ENCODE measurements around the gene STXBP1.
"Not testable (repeated sequence)": the region's sequence is repeated elsewhere in the genome, so short reads cannot be mapped to it uniquely, and the experiment has no call there.

STXBP1 gene

DNA sequence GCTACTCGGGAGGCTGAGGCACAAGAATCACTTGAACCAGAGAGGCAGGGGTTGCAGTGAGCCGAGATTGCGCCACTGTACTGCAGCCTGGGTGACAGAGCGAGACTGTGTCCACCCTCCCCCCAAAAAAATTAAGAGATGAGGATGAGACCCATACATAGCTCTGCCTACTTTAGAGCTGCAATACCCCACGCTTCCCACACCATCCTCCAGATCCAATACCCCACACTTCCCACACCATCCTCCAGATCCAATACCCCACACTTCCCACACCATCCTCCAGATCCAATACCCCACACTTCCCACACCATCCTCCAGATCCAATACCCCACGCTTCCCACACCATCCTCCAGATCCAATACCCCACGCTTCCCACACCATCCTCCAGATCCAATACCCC lies 34.9 kb upstream of the STXBP1 start:
- not testable (repeated sequence) for DNase-seq (ENCODE audit: low read depth in 2 of 3, low spot score in 2 of 3)

DNA sequence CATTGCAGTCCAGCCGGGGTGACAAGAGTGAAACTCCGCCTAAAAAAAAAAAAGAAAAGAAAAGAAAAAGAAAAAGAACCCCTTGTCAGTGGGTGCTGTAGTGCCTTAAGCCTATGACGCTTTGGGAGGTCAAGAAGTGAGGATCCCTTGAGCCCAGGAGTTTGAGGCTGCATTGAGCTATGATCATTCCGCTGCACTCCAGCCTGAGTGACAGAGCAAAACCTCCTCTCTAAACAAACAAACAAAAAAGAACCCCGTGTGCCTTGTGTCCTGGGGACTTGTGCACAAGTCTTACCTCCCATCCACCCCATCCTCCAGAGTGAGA lies 33.5 kb upstream of the STXBP1 start:
- no peak for DNase-seq (ENCODE audit: low read depth in 2 of 3, low spot score in 2 of 3)

DNA sequence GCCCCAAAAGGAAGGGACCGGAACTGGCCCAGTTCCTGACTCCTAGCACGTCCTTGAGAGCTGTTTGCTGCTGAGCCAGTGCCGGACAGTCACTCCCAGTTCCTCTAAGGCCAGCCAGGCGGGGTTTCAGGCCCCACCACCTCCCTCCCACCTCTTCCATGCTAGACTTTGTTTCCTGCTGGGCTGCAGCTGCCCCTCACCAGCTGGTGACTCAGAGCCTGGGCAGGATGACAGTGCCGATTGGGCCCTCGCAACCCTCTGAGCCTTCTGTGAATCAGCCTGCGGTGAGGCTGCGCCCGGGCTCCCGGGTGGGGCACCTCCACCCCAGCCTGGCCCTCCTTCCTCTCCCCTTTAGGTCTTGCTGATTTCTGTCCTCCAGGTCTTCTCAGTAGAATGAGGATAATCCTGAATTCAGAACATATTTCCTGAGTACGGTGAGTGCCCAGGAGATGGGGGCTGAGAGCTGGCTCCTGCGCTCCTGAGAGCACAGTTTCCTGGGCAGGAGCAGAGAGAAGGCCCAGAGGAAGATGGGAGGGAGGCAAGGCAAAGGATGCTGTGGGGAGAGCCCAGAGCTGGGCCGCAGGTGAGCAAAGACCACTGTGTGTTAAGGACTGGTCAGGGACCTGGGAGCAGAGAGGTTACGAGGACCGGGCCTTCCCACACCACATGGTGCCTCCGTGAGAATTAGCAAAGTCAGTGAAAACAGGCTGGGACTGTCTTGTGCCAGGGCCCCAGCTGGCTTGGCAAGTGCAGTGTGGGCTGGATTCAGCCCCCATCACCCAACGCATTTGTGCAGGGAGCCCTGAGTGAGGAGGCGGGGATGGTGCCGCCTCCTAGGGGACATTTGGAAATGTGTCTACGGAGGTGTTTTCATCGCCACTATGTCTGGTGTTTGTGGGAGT lies 32.9 kb upstream of the STXBP1 start:
- peak in 2 of 3 experiments; percentile 57 to 69 for DNase-seq (ENCODE audit: low read depth in 2 of 3, low spot score in 2 of 3)

DNA sequence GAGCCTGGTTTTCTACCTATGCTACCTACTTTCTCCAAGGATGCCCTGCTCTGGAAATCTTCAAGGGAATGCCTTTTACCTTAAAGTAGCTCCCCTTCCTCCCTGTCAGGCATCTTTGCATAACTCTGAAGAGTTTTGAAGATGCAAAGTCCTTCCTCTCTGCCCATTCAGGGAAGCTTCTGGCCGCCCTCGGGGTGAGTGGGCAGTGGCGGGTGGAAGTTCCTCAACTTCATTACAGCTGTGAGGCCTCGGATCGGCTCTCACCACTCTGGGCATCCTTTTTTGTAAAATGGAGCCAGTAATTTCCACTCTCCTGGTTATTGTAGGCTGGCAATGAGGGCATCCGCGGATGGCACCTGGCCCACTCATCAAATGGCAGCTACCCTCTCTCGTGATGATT lies 31.7 kb upstream of the STXBP1 start:
- no peak for DNase-seq (ENCODE audit: low read depth in 2 of 3, low spot score in 2 of 3)

DNA sequence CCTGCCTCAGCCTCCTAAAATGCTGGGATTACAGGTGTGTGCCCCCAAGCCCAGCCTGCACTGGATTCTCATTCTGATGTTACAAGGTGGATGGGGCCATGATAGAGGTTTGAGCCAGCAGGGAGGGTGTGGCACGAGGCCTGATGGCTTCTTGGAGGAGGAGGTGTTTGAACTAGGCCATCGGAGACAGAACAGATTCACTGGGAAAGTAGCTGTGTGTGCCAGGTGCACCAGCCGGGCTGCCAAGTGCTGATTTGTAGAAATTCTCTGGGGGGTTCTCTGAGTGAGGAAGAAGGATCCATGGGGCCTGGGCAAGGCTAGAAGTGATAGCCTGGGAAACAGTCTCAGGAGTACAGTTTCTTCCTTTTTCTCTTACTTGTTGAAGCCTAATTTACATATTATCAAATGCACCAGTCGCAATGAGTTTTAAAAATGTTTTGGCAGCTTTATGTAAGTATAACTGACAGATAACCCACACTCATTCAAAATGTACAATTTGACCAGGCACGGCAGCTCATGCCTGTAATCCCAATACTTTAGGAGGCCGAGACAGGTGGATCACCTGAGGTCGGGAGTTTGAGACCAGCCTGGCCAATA lies 31.1 kb upstream of the STXBP1 start:
- no peak for DNase-seq (ENCODE audit: low read depth in 2 of 3, low spot score in 2 of 3)

DNA sequence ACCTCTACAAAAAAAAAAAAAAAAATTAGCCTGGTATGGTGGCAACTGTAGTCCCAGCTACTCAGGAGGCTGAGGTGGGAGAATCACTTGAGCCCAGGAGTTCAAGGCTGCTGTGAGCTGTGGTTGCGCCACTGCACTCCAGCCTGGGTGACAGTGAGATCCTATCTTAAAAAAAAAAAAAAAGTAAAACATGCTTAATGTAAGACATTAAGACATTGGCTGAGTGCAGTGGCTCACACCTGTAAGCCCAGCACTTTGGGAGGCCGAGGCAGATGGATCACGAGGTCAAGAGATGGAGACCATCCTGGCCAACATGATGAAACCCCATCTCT lies 27.6 kb upstream of the STXBP1 start:
- not testable (repeated sequence) for DNase-seq (ENCODE audit: low read depth in 2 of 3, low spot score in 2 of 3)

DNA sequence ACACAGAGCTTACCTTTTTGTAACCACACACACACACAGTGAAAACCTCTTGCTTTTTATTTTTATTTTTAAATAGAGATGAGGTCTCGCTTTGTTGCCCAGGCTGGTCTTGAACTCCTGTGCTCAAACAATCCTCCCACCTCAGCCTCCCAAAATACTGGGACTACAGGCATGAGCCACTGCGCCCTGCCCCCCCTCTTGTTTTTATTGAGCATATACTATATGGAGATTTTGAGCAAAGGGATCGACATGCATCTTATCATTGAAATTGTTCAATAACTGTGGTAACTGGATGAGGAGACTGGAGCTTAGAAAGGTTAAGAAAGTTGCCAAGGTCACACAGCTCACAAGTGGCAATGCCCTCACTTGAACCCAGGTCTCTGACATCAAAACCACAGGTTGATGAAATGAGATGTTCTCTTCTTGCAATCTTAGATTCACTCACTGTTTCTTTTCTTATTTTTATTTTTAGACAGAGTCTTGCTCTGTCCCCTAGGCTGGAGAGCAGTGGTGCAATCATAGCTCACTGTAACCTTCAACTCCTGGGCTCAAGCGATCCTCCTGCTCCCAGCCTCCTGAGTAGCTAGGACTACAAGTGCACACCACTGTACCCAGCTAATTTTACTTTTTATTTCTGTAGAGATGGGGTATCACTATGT lies 26.8 kb upstream of the STXBP1 start:
- no peak for DNase-seq (ENCODE audit: low read depth in 2 of 3, low spot score in 2 of 3)

DNA sequence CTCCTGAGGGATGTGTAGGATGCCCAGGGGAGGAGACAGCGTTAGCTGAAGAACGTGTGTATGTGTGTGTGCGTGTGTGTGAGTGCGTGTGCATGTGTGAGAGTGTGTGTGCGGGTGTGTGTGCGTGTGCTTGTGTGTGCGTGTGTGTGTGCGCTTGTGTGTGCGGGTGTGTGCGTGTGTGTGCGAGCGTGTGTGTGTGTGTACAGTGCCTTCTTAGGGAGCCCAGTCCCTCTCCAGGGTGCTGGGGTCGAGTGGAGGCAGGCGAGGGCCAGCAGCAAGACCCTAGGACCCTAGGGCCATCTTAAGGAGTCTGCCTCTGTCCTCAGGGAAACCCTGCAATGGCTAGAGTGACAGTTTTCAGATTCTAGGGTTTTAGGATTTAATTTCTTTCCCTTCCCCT lies 26.0 kb upstream of the STXBP1 start:
- no peak for DNase-seq (ENCODE audit: low read depth in 2 of 3, low spot score in 2 of 3)

DNA sequence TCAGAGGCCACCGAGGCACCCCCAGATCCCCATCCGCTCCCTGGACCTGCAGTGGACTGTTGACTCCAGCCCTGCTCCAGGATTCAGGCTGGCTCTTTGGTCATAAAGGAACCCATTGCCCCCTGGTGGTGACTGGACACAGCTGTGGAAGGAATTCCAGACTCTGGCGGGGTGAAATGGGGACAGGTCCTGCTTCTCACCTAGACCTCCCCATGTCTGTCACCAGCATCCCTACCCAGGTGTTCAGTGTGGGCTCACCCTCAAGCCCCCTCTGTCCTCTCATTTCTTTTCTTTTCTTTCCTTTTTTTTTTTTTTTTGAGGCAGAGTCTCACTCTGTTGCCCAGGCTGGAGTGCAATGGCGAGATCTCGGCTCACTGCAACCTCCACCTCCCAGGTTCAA lies 25.5 kb upstream of the STXBP1 start:
- DNase-seq (ENCODE audit: low read depth in 2 of 3, low spot score in 2 of 3) = peak in 1 of 3 experiments; percentile 33

DNA sequence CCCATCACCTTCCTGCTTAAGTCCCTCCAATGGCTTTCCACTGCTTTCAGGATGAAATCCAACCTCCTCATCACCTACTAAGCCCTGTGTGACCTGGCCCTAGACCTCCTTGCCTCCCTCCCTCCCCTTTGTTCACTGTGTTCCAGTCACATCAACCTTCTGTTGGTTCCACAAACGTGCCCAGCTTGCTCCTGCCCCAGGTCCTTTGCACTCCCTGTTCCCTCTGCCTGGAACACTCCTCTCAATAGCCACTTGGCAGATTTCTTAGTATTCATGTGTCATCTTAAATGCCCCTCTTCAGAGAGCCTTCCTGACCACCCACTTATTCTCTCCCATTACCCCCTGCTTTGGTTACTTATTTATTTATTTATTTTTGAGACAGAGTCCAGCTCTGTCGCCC lies 24.1 kb upstream of the STXBP1 start:
- DNase-seq (ENCODE audit: low read depth in 2 of 3, low spot score in 2 of 3) = no peak

DNA sequence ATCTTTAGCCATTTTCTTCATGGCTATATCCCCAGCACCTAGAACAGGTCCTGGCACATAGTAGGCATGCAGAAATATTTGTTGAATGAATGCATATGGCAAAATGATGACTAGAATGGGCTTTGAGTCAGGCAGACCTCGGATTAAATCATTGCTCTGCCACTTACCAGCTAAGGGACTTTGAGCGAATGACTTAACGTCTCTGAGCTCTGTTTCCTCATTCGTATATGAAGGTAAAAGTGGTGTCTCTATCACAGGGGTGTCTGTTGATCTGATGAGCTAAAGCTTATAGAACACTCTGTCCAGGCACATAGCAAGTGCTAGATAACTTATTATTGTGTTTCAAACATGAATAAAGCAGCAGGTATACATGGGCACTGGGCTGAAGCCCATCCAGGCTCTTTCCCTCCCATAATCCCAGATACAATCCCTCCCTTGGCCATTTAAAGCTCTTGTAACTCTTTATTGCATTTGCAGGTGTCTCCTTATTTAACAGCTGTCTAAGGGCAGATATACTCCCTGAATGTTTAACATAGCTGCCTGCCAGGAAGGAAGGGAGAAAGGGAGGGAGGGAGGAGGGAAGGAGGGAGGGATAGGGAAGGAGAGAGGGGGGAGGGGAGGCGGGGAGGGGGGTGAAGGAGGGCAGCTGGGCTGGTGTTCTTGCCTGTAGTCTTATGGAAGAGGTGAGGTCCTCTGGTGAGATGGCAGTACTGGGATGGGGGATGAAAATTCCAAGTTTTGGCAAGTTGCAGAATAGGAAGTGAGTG lies 23.2 kb upstream of the STXBP1 start:
- no peak for DNase-seq (ENCODE audit: low read depth in 2 of 3, low spot score in 2 of 3)

DNA sequence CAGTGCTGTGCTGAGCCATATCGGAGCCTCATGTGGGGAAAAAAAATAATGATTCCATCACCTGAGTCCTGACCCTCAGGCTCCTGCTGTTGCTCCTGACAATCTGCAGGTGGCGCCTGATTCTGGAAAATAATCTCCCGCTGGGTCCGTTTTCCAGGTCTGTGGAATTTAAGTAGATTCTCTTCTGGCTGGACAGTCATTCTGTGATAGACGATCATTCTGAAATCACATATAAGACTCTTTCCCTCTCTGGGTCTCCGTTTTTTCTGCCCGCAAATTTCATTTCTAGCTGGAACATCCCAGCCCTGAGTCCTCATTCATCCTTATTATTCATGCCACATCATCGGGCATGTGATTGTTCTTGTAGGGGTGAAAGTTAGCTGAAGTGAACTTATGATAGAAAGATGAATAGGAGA lies 22.1 kb upstream of the STXBP1 start:
- no peak for DNase-seq (ENCODE audit: low read depth in 2 of 3, low spot score in 2 of 3)

DNA sequence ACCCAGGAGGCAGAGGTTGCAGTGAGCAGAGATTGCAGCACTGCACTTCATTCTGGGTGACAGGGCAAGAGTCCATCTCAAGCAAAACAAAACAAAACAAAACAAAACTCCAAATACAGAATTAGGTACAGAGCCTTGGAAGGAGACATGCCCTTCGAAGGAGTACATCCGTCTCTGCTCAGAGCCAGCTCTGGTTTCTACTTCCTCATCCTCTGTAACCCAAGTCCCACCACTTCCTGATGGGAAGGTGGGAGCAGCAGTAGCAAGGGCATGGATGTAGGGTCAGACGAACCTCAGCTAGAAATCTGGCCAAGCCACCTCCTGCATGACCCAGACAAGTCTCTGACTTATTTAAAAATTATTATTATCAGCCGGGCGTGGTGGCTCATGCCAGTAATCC lies 16.5 kb upstream of the STXBP1 start:
- no peak for DNase-seq (ENCODE audit: low read depth in 2 of 3, low spot score in 2 of 3)

DNA sequence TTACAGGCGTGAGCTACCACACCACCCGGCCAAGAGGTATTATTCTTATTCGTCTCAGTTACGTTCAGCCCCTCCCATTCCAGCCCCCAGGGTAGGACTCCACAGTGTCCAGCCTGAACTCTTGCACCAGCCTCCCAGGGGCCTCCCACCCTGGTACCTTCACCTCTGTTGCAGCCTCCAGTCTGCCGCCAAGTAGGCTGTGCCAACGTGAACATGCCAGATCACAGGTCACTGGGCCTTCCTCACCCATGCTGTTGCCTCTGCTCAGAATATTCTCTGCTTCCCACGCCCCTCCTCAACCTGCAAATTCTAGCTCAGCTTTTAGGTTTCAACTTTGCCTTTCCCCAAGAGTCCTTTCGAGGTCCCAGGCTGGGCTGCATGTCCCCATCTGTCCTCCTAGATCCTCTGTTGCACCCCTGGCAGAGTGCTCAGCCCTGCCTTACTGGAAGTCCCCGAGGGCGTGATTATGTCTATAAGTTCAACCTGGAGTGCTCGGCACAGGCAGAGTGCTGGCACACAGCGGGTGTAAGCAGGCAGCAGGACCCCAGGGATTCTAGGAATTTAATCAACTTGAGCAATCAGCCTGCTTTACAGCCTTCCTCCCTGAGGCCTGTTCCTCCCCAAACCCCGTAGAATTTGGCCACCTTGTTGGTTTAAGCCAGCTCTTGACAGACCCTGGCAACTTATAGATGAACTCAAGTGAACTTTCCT lies 13.1 kb upstream of the STXBP1 start:
- no peak for DNase-seq (ENCODE audit: low read depth in 2 of 3, low spot score in 2 of 3)

DNA sequence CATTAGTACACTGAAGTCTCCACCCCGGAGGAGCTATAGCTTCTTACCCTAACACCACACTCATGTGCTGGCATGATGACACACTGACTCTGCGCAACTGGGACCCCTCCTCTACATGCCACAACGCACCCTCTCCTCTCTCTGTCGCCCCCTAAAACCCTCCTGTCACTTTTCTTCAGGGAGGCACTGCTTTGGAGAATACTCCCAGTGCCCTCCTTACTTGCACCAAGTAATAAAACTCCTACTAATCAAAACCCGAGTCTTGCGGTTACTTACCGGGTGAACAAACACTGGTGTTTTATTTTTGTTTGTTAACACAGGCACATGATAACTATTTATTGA lies 12.6 kb upstream of the STXBP1 start:
- no peak for DNase-seq (ENCODE audit: low read depth in 2 of 3, low spot score in 2 of 3)

DNA sequence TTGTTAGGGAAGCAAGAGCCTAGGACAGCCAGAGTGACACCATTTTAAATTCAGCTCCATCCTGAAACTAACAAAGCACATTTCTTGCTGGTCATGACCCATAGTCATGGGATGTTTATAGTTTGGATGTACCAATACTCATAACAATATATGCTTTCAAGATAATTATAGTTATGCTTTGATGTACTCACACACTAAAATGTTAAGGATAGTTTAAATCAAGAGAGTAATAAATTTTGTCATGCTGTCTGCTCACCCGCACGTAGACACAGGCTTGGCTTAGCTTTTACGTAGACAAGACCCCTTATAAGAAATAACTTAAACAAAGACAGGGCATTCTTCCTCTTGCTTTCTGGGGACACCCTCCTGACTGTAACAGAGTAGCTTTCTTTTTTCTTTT lies 8.9 kb upstream of the STXBP1 start:
- DNase-seq (ENCODE audit: low read depth in 2 of 3, low spot score in 2 of 3) = no peak

DNA sequence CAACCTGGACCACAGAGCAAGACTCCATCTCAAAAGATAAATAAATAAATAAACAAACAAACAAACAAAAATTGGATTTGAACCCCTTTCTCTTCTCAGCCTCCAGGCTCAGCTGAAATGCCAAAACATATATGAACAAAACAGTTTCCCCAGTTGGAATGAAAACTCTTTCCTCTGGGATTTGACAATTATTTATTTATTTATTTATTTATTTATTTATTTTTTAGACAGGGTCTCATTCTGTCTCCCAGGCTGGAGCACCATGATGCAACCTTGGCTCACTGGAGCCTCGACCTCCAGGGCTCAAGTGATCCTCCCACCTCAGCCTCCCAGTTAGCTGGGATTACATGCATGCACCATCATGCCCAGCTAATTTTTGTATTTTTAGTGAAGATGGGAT lies 6.0 kb upstream of the STXBP1 start:
- no peak for DNase-seq (ENCODE audit: low read depth in 2 of 3, low spot score in 2 of 3)

DNA sequence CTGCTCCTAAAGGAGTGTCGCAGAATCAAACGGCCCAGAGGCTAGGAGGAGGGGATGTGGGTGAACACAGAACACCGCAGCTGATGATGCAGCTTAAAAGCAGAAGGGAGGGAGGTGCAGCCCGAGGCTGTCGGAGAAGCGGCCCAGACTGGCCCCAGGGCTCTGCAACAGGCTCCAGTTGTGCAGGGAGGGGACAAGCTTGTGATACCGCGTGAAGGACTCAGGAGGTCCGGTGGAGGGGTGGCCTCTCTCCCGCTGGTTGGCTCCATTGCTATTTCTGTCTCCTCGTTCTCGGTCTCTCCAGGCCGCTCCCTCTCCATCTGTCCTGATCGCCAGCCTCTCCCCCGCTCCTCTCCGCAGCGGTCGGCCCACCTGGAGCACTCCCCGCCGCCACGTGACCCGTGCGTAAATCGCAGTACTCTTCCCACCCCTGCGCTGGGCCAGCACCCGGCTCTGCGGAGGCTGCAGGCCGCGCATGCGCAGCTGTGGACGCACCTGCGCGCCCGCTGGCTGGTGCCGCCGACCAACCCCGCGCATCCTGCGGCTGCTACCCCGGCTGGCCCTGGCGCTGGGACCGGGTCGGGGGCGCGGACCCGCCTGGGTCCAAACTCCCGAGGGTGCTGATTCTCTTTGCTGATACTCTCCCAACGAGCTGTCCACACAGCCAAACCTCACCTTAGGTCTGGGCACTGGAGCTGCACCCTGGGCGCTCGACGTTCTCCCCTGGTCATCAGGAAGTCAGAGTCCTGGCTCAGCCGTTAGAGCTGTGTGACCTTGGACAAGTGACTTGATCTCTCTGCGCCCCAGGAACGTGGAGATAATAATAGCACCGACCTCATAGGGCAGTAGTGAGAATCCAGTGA lies 3.7 kb upstream of the STXBP1 start:
- DNase-seq (ENCODE audit: low read depth in 2 of 3, low spot score in 2 of 3) = peak; percentile 46 to 56 (median 53)

DNA sequence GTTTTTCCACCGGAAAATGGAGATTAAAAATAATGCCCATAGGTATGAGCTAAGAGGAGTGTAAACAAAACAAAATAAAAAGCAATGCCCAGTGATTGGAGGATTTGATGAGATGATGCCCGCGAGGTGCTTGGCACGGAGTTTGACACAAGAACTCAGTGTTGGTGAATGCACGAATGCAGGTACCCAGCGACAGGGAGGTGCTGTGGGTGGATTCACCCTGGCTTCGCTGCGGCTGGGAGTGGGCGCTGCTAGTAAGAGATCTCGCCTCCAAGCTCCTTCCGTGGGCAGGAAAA lies 526 bp upstream of the STXBP1 start:
- DNase-seq (ENCODE audit: low read depth in 2 of 3, low spot score in 2 of 3) = no peak

DNA sequence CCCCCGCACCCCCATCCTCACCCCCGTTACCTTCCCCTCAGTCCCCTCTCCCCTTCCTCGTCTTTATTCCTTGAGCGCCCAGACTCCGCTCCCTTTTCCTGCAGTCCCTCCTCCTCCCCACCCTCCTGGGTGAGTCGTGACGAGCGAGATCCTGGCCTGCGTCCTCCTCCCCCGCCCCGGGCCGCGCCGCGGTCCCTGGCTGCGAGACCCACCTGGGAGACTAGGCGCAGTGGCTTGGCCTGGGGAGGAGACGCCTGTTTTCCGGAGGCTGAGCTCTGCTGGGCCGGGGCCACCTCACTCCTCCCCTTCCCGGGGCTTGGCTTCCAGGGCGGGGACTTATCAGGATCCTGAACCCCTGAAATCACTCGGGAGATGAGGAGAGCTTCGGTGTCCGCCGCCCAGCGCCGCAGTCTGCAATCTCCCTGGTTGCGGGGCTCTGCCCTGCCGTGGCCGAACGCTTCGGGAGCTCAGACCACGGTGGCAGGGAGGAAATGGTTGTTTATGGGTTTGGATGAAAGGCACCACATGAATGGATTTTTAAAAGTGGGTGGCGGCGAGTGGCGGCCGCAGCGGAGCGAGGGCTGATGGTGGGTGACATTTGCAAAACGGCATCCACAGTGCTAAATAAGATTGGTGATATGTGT lies 984 bp downstream of the STXBP1 start:
- DNase-seq (ENCODE audit: low read depth in 2 of 3, low spot score in 2 of 3) = no peak
